Putamen (tissue), 1 donor: Measurements from ENCODE around the gene KIAA0825.

Source experiments
- DNase-seq: peaks from one replicate; pipeline ENCODE4 v3.0.0-alpha.2; 2016; ENCODE audit warnings: low spot score

KIAA0825 gene

GRCh38 chr5:94505327-94506068 is 112.9 kb downstream of the KIAA0825 start:
- no peak for DNase-seq

DNA sequence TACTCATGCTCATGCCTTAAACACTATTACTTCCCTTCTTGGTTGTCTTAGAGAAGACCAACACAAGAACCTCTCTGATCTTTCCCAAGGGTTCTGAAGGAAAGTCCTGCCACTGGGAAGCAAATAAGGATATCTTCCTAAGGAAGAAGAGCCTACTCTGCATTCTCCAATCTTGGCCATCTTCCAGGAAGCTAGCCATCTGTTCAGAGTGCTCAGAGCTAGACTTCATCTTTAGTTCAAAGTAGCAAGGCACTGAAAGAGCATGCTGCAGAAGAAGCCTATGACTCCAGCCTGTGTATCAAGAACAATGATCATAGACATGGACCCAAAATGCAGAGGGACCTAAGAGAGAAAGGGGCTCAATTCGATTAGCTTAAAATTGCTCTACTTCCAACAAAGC is 114.7 kb downstream of the KIAA0825 start:
- DNase-seq, result no peak

DNA sequence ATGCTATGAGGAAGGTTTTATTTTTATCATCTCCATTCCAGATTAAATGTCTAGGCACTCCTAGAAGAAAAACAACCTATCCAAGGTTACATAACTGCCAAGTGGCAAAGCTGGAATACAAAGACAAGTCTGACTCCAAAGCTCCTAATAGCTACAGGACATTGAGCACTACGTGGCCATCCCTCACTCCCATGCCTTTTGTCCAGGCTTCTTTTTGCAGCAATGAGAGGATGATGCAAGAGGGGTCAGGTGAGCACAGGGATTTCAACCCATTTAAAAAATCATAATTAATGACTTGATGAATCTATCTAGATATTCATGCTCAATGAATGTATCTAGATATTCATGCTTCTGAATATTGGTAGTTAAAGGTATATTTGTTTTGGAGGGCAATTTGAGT is 117.0 kb downstream of the KIAA0825 start:
- DNase-seq, result no peak

GRCh38 chr5:94499806-94500205 is 118.6 kb downstream of the KIAA0825 start:
- DNase-seq, result no peak

DNA sequence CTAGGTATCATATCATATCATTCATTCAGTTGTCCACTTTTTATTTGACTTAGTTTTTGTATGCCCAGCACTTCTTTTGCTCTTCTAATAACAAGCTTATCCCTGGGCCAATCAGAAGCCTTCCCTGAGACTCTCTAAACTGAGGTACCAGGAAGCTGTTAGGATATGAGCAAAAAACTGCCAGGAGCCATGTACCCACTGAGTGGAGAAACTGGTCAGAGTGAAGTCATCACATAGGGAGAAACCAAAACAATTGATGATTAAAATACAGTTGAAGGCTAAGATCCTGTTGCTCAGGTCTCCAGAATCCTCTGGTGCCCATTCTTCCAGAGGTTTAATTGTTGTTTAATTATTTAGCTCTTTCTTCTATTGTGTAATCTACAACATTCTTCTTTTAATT is 120.2 kb downstream of the KIAA0825 start:
- no peak for DNase-seq

GRCh38 chr5:94485067-94485466 is 133.3 kb downstream of the KIAA0825 start:
- DNase-seq, result no peak

GRCh38 chr5:94481059-94481458 is 137.3 kb downstream of the KIAA0825 start:
- no peak for DNase-seq

DNA sequence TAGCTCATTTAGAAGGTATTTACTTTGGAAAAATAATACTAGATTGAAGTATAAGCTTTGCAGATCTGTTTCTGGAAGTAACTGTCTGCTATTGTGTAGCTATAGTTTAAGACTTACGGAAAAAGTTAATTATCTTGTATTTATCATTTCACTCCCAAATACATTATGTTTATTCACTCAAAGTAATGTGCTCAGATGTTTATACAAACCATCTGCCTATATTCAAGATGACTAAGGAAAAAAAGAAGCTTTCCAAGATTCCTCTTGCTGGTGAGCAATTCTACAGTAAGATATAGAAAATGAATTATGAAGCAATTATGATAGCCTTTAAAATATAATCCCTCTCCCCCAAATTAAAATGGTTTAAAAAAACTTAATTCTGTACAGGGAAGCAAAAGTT is 137.9 kb downstream of the KIAA0825 start:
- no peak for DNase-seq

DNA sequence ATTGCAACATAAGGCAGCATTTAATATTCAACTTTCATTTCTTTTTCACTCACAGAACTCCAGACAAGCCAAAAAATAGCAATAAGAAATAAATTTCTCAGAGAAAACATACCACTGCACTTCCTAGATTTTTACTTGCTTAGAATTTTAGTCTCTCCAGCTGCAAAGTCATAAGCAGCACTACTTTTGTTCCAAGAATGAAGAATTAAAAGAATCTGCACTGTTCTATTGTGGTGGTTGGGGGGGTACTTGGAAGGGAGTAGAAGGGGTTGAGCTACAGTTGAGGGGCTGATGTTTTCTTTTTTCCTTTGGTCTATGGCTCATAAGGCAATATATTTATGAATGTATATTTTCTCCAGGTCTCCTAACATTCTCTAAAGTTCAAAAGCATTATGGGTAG is 144.5 kb downstream of the KIAA0825 start:
- DNase-seq, result no peak

GRCh38 chr5:94471521-94471920 is 146.9 kb downstream of the KIAA0825 start:
- DNase-seq, result no peak

- DNase-seq, result no peak
These were observed 147.6 kb downstream of the KIAA0825 start for GRCh38 chr5:94470802-94471201.

GRCh38 chr5:94469894-94470329 is 148.5 kb downstream of the KIAA0825 start:
- no peak for DNase-seq

DNA sequence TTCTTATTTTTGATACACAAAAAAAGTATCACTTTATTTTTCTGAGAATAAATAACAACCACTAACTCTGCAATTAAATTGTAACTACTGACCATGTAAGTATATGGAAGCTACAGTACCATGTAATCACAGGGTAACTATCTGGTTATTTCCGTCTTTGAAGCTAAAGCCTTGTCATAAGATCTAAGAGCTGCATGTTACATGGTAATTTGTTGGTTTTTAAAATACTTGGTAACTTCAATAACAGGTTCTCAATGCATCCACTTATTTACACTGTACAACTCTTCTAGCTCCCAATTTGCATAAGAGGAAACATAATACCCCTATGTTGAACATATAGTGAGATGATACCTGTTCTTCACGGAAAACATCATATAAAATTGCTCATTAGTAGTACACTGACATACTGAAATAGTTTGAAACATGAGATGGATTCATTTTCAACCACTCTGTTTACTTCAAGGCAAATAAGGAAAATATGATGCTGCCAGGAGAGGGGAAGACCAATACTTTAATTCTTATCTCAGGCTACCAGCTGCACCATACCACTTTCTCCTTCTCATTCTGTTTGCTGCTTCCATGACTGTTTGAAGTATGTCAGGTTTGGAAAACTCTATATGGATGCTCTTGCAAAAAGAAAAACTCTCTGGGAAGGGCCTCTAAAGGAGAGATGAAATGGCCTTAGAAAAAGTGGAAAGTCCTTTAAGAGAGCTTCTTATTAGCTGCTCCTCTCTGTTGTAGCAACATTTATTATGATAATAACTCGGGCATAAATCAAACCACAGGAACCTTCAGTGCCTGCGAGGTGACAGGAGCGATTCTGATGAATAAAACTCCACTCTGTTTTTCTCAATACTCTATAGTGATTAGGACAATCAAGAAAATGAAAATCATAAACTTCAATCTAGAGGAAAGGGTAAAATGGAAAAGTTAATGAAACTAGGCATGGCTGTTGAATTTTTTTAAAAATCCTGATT is 150.2 kb downstream of the KIAA0825 start:
- DNase-seq, result no peak

DNA sequence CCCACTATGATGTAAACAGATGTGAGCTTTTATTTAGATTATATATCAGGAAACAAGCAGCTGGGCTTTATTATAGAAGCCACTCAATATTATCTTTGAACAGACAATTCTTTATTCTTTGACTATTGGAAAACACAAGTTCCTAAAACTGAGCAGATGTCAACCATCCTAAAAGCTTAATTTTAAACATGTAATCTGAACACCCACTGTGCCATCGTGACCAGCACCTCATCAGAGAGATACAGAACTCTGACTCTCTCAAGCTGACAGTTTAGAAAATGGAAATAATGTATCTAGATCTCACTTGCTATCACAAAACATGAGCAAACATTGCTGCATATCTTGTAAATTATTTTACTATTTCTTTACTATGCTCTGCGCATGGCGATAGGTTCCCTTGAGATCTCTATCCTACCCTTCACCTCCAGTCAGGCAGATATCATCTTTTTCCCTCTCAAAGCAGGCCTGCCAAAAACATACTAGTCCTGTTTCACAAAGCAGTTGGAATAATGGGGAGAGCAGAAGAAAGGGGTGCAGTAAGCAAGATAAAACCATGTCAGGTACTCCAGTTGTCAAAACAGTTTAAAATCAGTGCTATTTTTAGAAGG is 151.0 kb downstream of the KIAA0825 start:
- no peak for DNase-seq

- no peak for DNase-seq
These were observed 154.7 kb downstream of the KIAA0825 start for GRCh38 chr5:94463739-94464138.

DNA sequence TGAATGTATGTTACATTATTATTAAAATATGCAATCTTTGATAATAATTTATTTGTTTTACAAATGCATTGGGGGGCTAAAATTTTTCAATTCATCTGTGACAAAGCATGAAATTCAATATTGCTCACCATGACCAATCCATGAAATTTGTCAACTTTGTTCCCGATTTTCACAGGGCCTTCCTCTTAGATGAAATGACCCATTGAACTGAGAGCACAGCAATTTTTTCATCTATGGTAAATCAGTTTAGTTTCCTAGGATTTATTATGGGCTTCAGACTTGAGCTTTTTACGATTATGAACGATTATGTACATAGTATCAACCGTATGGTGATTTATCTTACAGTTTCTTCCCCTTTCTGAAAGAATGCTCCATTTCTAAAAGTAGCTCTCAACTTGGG is 157.3 kb downstream of the KIAA0825 start:
- DNase-seq, result no peak

- no peak for DNase-seq
These were observed 158.5 kb downstream of the KIAA0825 start for GRCh38 chr5:94459915-94460314.

GRCh38 chr5:94457788-94458187 is 160.6 kb downstream of the KIAA0825 start:
- no peak for DNase-seq

GRCh38 chr5:94445726-94446125 is 172.7 kb downstream of the KIAA0825 start:
- DNase-seq, result no peak

GRCh38 chr5:94442991-94443390 is 175.4 kb downstream of the KIAA0825 start:
- no peak for DNase-seq

DNA sequence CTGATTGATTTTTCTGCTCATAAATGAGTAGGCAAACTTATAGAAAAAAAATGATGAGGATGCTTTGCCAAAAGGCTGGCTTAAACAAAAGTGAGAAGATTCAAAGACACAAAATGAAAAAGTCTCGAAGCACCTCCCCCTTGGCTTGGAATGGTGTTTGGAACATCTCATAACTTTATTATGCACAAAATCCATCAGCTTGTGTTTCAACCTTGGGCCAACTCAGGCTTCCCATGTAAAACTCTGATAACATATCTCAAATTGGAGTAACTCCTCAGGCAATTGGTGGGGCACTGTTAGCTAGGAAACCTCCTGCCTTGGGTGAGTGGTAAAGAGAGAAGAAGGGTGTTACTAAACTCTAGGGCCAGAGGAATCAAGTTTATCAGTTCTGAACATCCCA is 176.3 kb downstream of the KIAA0825 start:
- DNase-seq, result no peak

GRCh38 chr5:94440015-94440414 is 178.4 kb downstream of the KIAA0825 start:
- DNase-seq, result no peak
